Smooth muscle cell (in vitro differentiated cells): ENCODE results near the gene MFNG. TPM values are rescaled to one million over a fixed set of nuclear protein-coding genes. Genes with fewer than 3 reads are reported as not detected.

ENCODE experiments used
- DNase-seq: peaks from one replicate; lab custom pipeline; 2025; ENCODE audit not compliant: unreplicated experiment; lab: John Stamatoyannopoulos, UW
- H2AFZ ChIP-seq: fragments of 200-600 bp; sonication (generic); 2 replicates; pipeline ENCODE4 v1.6.0; 2016; ENCODE audit warnings: antibody characterized with exemption, low read depth, mild to moderate bottlenecking
- H3F3A ChIP-seq: fragments of 200-600 bp; sonication (generic); 2 replicates; pipeline ENCODE4 v1.6.0; 2017; ENCODE audit warnings: antibody characterized with exemption, low read depth
- H3K27ac ChIP-seq: fragments of 200-600 bp; sonication (generic); 2 replicates; pipeline ENCODE4 v1.5.1; 2016; ENCODE audit warnings: low read depth, mild to moderate bottlenecking
- H3K27me3 ChIP-seq: fragments of 200-600 bp; sonication (generic); 2 replicates; pipeline ENCODE4 v1.6.1; 2016; ENCODE audit warnings: low read depth, mild to moderate bottlenecking
- H3K36me3 ChIP-seq: fragments of 200-600 bp; sonication (generic); 2 replicates; pipeline ENCODE4 v1.5.1; 2016; ENCODE audit warnings: low read depth
- H3K4me1 ChIP-seq: fragments of 200-600 bp; sonication (generic); 2 replicates; pipeline ENCODE4 v1.5.1; 2016; ENCODE audit warnings: low read depth
- H3K4me2 ChIP-seq: fragments of 200-600 bp; sonication (generic); 2 replicates; pipeline ENCODE4 v1.6.0; 2016; ENCODE audit warnings: mild to moderate bottlenecking
- H3K4me3 ChIP-seq: fragments of 200-600 bp; sonication (generic); 2 replicates; pipeline ENCODE4 v1.5.1; 2016; ENCODE audit warnings: mild to moderate bottlenecking
- H3K79me2 ChIP-seq: fragments of 200-600 bp; sonication (generic); 2 replicates; pipeline ENCODE4 v1.6.0; 2016; ENCODE audit warnings: low read depth, mild to moderate bottlenecking
- H3K9ac ChIP-seq: fragments of 200-600 bp; sonication (generic); 2 replicates; pipeline ENCODE4 v1.6.0; 2016; ENCODE audit warnings: low read depth
- H3K9me3 ChIP-seq: fragments of 200-600 bp; sonication (generic); replicated peaks from 2 replicates; pipeline ENCODE4 v1.5.1; 2016; ENCODE audit warnings: low read depth
- H4K20me1 ChIP-seq: fragments of 200-600 bp; sonication (generic); 2 replicates; pipeline ENCODE4 v1.6.0; 2016; ENCODE audit warnings: low read depth
- WGBS: methylation state at CpG from one replicate; pipeline ENCODE4 v1.1.7; 2016; ENCODE audit warnings: low lambda C conversion rate; 5-methylcytosine and 5-hydroxymethylcytosine counted together
- polyA plus RNA-seq: library from polyadenylated mRNA; unstranded; fragments of >200 nt; fragmentation: Nextera tagmentation; extraction: Ambion mirVana; gene quantifications from 2 replicates; pipeline ENCODE4 v1.2.1, GENCODE V29; 2016
- total RNA-seq: library from RNA; depleted of rRNA; stranded (reverse); fragments of >200 nt; gene quantifications from 2 replicates; pipeline ENCODE4 v1.2.3, GENCODE V29; 2014
- TF ChIP-seq, protein P1 (sequence below): fragments of 200-600 bp; sonication (generic); IDR thresholded peaks from 2 replicates; pipeline ENCODE4 v1.5.1; 2017; ENCODE audit warnings: borderline replicate concordance, mild to moderate bottlenecking, antibody characterized with exemption; ENCODE audit not compliant: insufficient read depth, poor library complexity, severe bottlenecking

The MFNG gene
- total and polyA plus RNA-seq, 2 experiments from 2014 or later: 0.40 TPM; not detected in 1

DNA sequence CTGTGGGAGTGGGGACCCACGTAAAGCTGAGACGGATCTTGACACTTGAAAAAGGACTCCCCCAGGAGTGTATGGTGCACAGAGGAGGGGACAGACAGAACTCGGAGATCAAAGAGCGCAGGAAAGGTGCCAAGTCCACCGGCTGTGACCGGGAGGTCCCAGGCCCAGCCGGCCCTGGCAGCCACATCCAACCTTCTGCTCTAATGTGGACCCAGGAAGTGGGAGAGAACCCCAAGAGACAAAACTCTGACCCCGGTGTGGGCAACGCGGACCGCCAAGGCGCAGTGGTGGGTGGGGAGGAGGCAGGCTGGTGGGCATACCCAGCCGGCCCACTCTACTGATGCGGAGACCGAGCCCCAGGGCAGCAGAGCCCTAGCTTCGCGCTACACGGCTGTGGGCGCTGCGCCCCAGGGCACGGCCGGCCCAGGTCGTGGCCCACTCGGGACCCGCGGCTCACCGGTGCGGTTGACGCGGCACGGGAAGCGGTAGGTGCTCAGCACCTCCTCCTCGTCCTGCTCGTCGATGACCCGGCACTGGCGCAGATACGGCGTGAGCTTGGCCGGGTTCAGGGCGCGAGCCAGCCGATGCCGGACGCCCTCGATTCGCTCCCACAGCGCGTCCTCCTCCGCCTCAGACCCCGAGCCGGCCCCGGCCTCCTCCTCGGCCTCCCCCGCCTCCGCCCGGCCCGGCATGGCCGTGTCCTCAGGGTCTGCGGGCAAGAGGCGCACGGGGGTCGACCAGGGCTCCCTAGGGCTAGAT is 32.5 kb upstream of the MFNG start:
- Histone ChIP-seq H3K9ac (peak overlapping the region; percentile 57), H3K79me2 (no peaks in the 10 kb centered on the region), H3K4me2 (peak overlapping the region; percentile 98), H3K36me3 (no peaks in the 10 kb centered on the region), H3F3A (peaks cover 6% of the 10 kb centered on the region), H3K4me3 (peak overlapping the region; percentile 65), H3K27me3 (no peaks in the 10 kb centered on the region), H2AFZ (peak overlapping the region; percentile 90), H3K9me3 (no peaks in the 10 kb centered on the region), H3K4me1 (no peaks in the 10 kb centered on the region), H4K20me1 (no peaks in the 10 kb centered on the region), H3K27ac (no peak overlapping the region)
- DNase-seq: no peak
- TF ChIP-seq, protein P1, sequence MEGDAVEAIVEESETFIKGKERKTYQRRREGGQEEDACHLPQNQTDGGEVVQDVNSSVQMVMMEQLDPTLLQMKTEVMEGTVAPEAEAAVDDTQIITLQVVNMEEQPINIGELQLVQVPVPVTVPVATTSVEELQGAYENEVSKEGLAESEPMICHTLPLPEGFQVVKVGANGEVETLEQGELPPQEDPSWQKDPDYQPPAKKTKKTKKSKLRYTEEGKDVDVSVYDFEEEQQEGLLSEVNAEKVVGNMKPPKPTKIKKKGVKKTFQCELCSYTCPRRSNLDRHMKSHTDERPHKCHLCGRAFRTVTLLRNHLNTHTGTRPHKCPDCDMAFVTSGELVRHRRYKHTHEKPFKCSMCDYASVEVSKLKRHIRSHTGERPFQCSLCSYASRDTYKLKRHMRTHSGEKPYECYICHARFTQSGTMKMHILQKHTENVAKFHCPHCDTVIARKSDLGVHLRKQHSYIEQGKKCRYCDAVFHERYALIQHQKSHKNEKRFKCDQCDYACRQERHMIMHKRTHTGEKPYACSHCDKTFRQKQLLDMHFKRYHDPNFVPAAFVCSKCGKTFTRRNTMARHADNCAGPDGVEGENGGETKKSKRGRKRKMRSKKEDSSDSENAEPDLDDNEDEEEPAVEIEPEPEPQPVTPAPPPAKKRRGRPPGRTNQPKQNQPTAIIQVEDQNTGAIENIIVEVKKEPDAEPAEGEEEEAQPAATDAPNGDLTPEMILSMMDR: no peak
- WGBS: 18% methylated on average over 46 of the region's 63 CpGs

DNA sequence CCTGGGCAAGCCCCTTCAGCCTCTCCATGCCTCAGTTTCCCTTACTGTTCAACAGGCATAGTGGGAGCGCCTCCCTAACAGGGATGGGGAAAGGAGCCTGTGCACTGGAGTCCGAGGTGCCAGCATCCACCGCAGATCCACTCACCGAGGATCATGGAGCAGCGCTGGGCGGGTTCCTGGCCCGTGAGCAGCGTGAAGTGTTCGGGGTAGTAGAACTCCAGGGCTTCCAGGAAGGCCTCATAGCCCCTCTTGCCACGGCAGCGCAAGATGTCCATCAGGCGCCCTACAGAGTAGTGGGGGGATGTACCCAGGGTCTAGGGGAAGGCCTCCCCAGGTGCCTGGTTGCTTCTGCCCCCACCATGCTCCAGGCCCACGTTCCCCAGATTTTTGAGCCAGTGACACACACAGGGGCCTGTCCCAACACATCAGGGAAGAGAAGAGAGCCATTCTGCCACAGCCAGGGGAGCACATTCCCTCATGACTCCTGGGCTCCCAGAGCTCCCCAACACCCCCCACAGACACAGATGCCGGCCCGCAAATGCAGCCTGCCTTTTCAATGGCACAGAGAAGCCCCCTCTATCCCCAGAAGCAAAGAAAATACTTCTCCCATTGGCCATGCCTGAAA is 31.8 kb upstream of the MFNG start:
- WGBS: 95% methylated on average over 13 of the region's 15 CpGs
- peaks cover under 1% of the 10 kb centered on the region for H4K20me1 ChIP-seq
- no peak overlapping the region for H3K27ac ChIP-seq
- TF ChIP-seq, protein P1: no peak
- H3K9me3 ChIP-seq: no peaks in the 10 kb centered on the region
- peaks cover 6% of the 10 kb centered on the region for H3F3A ChIP-seq
- peak overlapping the region; percentile 98 for H3K4me2 ChIP-seq
- no peak for DNase-seq
- H3K4me1 ChIP-seq: peaks cover under 1% of the 10 kb centered on the region
- no peaks in the 10 kb centered on the region for H3K36me3 ChIP-seq
- H2AFZ ChIP-seq: peak overlapping the region; percentile 24
- H3K9ac ChIP-seq: no peak overlapping the region
- peak overlapping the region; percentile 65 for H3K4me3 ChIP-seq
- no peaks in the 10 kb centered on the region for H3K79me2 ChIP-seq
- no peaks in the 10 kb centered on the region for H3K27me3 ChIP-seq

DNA sequence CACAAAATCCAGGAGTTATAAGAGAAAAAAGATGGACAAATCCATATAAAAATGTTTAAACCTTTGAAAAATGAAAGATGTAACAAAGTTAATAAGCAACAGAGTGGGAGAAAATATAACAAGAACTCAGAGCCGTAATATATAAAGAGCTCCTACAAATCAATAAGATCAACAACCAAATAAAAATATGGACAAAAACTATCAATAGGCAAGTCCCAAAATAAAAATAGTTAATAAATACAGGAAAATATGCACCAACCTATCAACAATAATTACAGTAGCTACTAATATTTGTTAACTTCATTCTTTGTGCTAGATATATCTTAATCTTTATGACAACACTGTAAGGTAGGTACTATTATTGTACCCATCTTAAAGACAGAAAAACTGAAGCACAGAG is 30.3 kb upstream of the MFNG start:
- Histone ChIP-seq H3K4me1 (peaks cover 9% of the 10 kb centered on the region), H4K20me1 (peaks cover 11% of the 10 kb centered on the region), H3K9me3 (no peaks in the 10 kb centered on the region), H3K27ac (no peak overlapping the region), H3K27me3 (no peaks in the 10 kb centered on the region), H3K4me2 (no peak overlapping the region), H3K79me2 (no peaks in the 10 kb centered on the region), H2AFZ (no peak overlapping the region), H3K9ac (no peak overlapping the region), H3F3A (peaks cover 11% of the 10 kb centered on the region), H3K36me3 (no peaks in the 10 kb centered on the region), H3K4me3 (no peak overlapping the region)
- DNase-seq: no peak
- WGBS: 97% methylated on average over 1 of the region's 1 CpG
- TF ChIP-seq, protein P1: no peak

DNA sequence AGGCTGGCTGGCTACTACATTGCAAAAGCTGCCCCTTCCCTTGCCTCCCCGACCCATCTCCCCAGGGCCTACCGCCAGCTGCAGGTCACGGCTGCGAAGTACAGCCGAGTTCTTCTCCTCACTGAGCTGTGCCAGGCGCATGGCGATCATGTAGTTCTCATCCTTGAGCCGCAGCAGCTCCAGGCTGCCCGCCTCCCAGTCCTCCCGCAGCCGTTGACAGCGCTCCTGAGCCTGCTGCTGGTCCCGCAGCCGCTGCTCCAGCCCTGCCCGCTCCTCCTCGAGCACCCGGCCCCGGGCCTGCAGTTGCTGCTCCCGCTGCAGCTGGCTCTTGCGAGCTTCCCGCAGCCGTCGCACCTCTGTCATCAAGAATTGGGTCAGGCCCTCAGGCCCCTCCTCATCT is 29.7 kb upstream of the MFNG start:
- H4K20me1 ChIP-seq: peaks cover 11% of the 10 kb centered on the region
- H3K27me3 ChIP-seq: no peaks in the 10 kb centered on the region
- no peak overlapping the region for H3K4me3 ChIP-seq
- H3K9me3 ChIP-seq: no peaks in the 10 kb centered on the region
- no peak overlapping the region for H3K9ac ChIP-seq
- WGBS: 94% methylated on average over 23 of the region's 23 CpGs
- DNase-seq: no peak
- H3F3A ChIP-seq: peaks cover 11% of the 10 kb centered on the region
- H3K36me3 ChIP-seq: no peaks in the 10 kb centered on the region
- no peak overlapping the region for H3K27ac ChIP-seq
- H3K79me2 ChIP-seq: no peaks in the 10 kb centered on the region
- H3K4me2 ChIP-seq: no peak overlapping the region
- TF ChIP-seq, protein P1: no peak
- no peak overlapping the region for H2AFZ ChIP-seq
- peaks cover 9% of the 10 kb centered on the region for H3K4me1 ChIP-seq
